ENCODE measurements around the gene MAS1. TPM values are rescaled to one million over a fixed set of nuclear protein-coding genes. Genes with fewer than 3 reads are reported as not detected.

The MAS1 gene
- total and polyA plus RNA-seq, 2 of the 13 experiments (the other 11 are each of a cell fraction or from before 2014, with no cell fraction given) = not detected

DNA sequence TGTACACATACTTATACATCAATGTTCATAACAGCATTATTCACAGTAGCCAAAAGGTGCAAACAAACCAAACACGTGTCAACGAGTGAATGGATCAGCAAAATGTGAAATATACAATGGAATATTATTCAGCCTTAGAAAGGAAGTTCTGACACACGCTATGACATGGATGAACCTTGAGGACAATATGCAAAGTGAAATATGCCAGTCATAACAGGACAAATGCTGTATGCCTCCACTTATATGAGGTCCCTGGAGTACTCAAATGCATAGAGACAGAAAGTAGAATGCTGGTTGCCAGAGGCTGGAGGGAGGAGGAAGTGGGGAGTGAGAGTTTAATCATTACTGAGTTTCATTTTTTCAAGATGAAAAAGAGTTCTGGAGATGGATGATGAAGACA is 40.3 kb downstream of the MAS1 start:
- no peak for FAIRE-seq
- Histone ChIP-seq H3K27me3 (ENCODE audit: control insufficient read depth in 1 of 2, insufficient read depth in 2 of 2, low read length in 2 of 2) (peaks cover 0 to 9% of the 10 kb centered on the region in 2 experiments; a peak in 2 of 5 replicates), H3K4me1 (ENCODE audit: insufficient read depth, low read length) (peaks cover 5% of the 10 kb centered on the region; the same call in 1 of the 2 replicates), H3K4me3 (replicated peaks in 1 of 3; ENCODE audit: insufficient read depth in 1 of 3, low read depth in 2 of 3, low read length in 3 of 3) (no peak overlapping the region), H3K36me3 (replicated peaks in 1 of 2; ENCODE audit: control insufficient read depth in 1 of 2, insufficient read depth in 2 of 2, low read length in 2 of 2) (no peaks in the 10 kb centered on the region), H3K27ac (ENCODE audit: extremely low read length, insufficient read depth, low read length) (no peak overlapping the region), H2AFZ (ENCODE audit: low read length) (no peak overlapping the region), H3K79me2 (ENCODE audit: insufficient read depth, low read length) (no peaks in the 10 kb centered on the region), H3K9ac (ENCODE audit: insufficient read depth, low read depth, low read length) (no peak overlapping the region), H3K9me3 (ENCODE audit: low read length) (no peaks in the 10 kb centered on the region), H4K20me1 (ENCODE audit: insufficient read depth, low read length) (no peaks in the 10 kb centered on the region), H3K4me2 (ENCODE audit: low read depth, low read length) (no peak overlapping the region)
- WGBS (ENCODE audit: low lambda C conversion rate) = 20% methylated on average over 3 of the region's 3 CpGs
- no peak for DNase-seq (ENCODE audit: low spot score)
- BruUV-seq (replicated peaks) = no TSS peak
- ATAC-seq = no peak
- in situ Hi-C loops (cut with HindIII; ENCODE audit: extremely low pct_ligation_motif_present, low pct_unique_long_range_greater_than_20kb) = no loop called here
- ChIA-PET POLR2A (no interaction called here), CTCF (ENCODE audit: low intra/inter-chr PET ratio, low total read pairs) (no interaction called here)
- TF ChIP-seq ZNF264 (CRISPR knock-in tag; IDR thresholded peaks at IDR 0.05) (no peak), ZNF598 (CRISPR knock-in tag; IDR thresholded peaks at IDR 0.05; ENCODE audit: borderline replicate concordance) (no peak), NPAS2 (CRISPR knock-in tag; IDR thresholded peaks at IDR 0.05; ENCODE audit: borderline replicate concordance) (no peak), NCOA1 (CRISPR knock-in tag; IDR thresholded peaks at IDR 0.05) (no peak), CENPX (CRISPR knock-in tag; IDR thresholded peaks at IDR 0.05) (no peak), ZFP1 (CRISPR knock-in tag; IDR thresholded peaks at IDR 0.05) (no peak), ZNF747 (CRISPR knock-in tag; IDR thresholded peaks at IDR 0.05; ENCODE audit: borderline replicate concordance) (no peak), U2AF2 (IDR thresholded peaks at IDR 0.05; ENCODE audit: low read depth, low read length) (no peak), ATM (IDR thresholded peaks at IDR 0.05; ENCODE audit: borderline replicate concordance) (no peak), ZNF572 (CRISPR knock-in tag; IDR thresholded peaks at IDR 0.05) (no peak), ZSCAN9 (CRISPR knock-in tag; IDR thresholded peaks at IDR 0.05; ENCODE audit: borderline replicate concordance) (no peak), HOXA7 (CRISPR knock-in tag; IDR thresholded peaks at IDR 0.05) (no peak), ATRX (CRISPR knock-in tag; IDR thresholded peaks at IDR 0.05; ENCODE audit: borderline replicate concordance) (no peak), ZMYM2 (CRISPR knock-in tag; IDR thresholded peaks at IDR 0.05) (no peak), ZNF543 (CRISPR knock-in tag; IDR thresholded peaks at IDR 0.05) (no peak), ZNF33A (CRISPR knock-in tag; IDR thresholded peaks at IDR 0.05; ENCODE audit: borderline replicate concordance) (no peak), CEBPB (IDR thresholded peaks at IDR 0.05; ENCODE audit: borderline replicate concordance, low read depth, low read length) (no peak), GZF1 (CRISPR knock-in tag; IDR thresholded peaks at IDR 0.05) (no peak)
- TF ChIP-seq, protein P1, sequence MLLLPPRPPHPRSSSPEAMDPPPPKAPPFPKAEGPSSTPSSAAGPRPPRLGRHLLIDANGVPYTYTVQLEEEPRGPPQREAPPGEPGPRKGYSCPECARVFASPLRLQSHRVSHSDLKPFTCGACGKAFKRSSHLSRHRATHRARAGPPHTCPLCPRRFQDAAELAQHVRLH (CRISPR knock-in tag; IDR thresholded peaks at IDR 0.05; ENCODE audit: borderline replicate concordance, low read depth) = no peak
- TF ChIP-seq, protein P2, sequence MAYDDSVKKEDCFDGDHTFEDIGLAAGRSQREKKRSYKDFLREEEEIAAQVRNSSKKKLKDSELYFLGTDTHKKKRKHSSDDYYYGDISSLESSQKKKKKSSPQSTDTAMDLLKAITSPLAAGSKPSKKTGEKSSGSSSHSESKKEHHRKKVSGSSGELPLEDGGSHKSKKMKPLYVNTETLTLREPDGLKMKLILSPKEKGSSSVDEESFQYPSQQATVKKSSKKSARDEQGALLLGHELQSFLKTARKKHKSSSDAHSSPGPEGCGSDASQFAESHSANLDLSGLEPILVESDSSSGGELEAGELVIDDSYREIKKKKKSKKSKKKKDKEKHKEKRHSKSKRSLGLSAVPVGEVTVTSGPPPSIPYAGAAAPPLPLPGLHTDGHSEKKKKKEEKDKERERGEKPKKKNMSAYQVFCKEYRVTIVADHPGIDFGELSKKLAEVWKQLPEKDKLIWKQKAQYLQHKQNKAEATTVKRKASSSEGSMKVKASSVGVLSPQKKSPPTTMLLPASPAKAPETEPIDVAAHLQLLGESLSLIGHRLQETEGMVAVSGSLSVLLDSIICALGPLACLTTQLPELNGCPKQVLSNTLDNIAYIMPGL (CRISPR knock-in tag; IDR thresholded peaks at IDR 0.05; ENCODE audit: borderline replicate concordance in 1 of 2, low read depth in 1 of 2) = no peak
- intact Hi-C loops (cut with micrococcal nuclease; ENCODE audit: unreplicated experiment) = no loop called here

Data from HepG2 (cell line).